ENCODE data around the gene BICRA. TPM values are rescaled to one million over a fixed set of nuclear protein-coding genes. Genes with fewer than 3 reads are reported as not detected.

Gene BICRA
- total RNA-seq, 2 experiments from 2014 or later = 9.8 to 13.3 TPM

GRCh38 chr19:47698631-47699359, 89.9 kb downstream of the BICRA start:
- DNase-seq (no peak), ATAC-seq (no peak)
- POLR2A ChIA-PET = interaction anchor here (0.7 kb wide), 1 partner anchor 423 kb away, joined by 3 read pairs; no protein-coding TSS in a partner anchor
- intact Hi-C loops (cut with DNase I, micrococcal nuclease) = loop anchor here (1.0 to 10.0 kb wide), 5 partner anchors 45 to 262 kb away; partner anchors contain the start of genes NAPA (in 2 of the 2) and KPTN (in 1 of the 2)
- H3K27me3 Mint-ChIP-seq = no peaks in the 10 kb centered on the region
- CTCF ChIA-PET = interaction anchor here (0.6 to 3.5 kb wide), 23 partner anchors 8 to 283 kb away, joined by 3 to 18 read pairs (median 3); partner anchors contain the start of gene EHD2
- H3K36me3 Mint-ChIP-seq (ENCODE audit: low read depth) = peaks cover 14% of the 10 kb centered on the region
- H3K27ac Mint-ChIP-seq = no peak overlapping the region
- no peaks in the 10 kb centered on the region for H3K4me1 Mint-ChIP-seq
- H3K9me3 Mint-ChIP-seq (ENCODE audit: low read depth) = no peaks in the 10 kb centered on the region
- H3K4me3 Mint-ChIP-seq = no peak overlapping the region

- ChIA-PET POLR2A (interaction anchor here (0.7 kb wide), 1 partner anchor 423 kb away, joined by 3 read pairs; no protein-coding TSS in a partner anchor), CTCF (interaction anchor here (0.5 to 3.5 kb wide), 19 partner anchors 9 to 284 kb away, joined by 3 to 18 read pairs (median 4); partner anchors contain the start of gene EHD2)
- peak; percentile 80 for DNase-seq
- intact Hi-C loops (cut with DNase I, micrococcal nuclease) = loop anchor here (1.0 to 10.0 kb wide), 2 partner anchors 44 to 185 kb away; partner anchors contain the start of gene NAPA (in 1 of the 2)
- ATAC-seq = peak; percentile 63
- peaks cover 14% of the 10 kb centered on the region for H3K36me3 Mint-ChIP-seq (ENCODE audit: low read depth)
- H3K27me3 Mint-ChIP-seq = no peaks in the 10 kb centered on the region
- no peaks in the 10 kb centered on the region for H3K9me3 Mint-ChIP-seq (ENCODE audit: low read depth)
- H3K4me1 Mint-ChIP-seq = no peaks in the 10 kb centered on the region
- H3K4me3 Mint-ChIP-seq = no peak overlapping the region
- no peak overlapping the region for H3K27ac Mint-ChIP-seq
These were observed 90.5 kb downstream of the BICRA start for GRCh38 chr19:47699360-47699917.

GRCh38 chr19:47700934-47701716, 92.2 kb downstream of the BICRA start:
- Mint-ChIP-seq H3K4me3 (no peak overlapping the region), H3K36me3 (ENCODE audit: low read depth) (peaks cover 14% of the 10 kb centered on the region), H3K9me3 (ENCODE audit: low read depth) (no peaks in the 10 kb centered on the region), H3K4me1 (no peaks in the 10 kb centered on the region), H3K27me3 (no peaks in the 10 kb centered on the region), H3K27ac (no peak overlapping the region)
- ChIA-PET CTCF (interaction anchor here (0.6 kb wide), 2 partner anchors 176 to 264 kb away, joined by 3 read pairs; no protein-coding TSS in a partner anchor), POLR2A (interaction anchor here (0.6 kb wide), 1 partner anchor 254 kb away, joined by 3 read pairs; no protein-coding TSS in a partner anchor)
- intact Hi-C loops (cut with DNase I, micrococcal nuclease) = loop anchor here in 1 of 2 experiments (10.0 kb wide), 1 partner anchor 406 kb away; no protein-coding TSS in a partner anchor
- no peak for ATAC-seq
- DNase-seq = no peak

GRCh38 chr19:47701717-47702552, 93.0 kb downstream of the BICRA start:
- Mint-ChIP-seq H3K27me3 (no peaks in the 10 kb centered on the region), H3K4me1 (peaks cover under 1% of the 10 kb centered on the region), H3K4me3 (no peak overlapping the region), H3K9me3 (ENCODE audit: low read depth) (no peaks in the 10 kb centered on the region), H3K36me3 (ENCODE audit: low read depth) (peaks cover 14% of the 10 kb centered on the region), H3K27ac (no peak overlapping the region)
- intact Hi-C loops (cut with DNase I, micrococcal nuclease) = loop anchor here in 1 of 2 experiments (10.0 kb wide), 1 partner anchor 407 kb away; no protein-coding TSS in a partner anchor
- POLR2A ChIA-PET = interaction anchor here (0.6 kb wide), 1 partner anchor 254 kb away, joined by 3 read pairs; no protein-coding TSS in a partner anchor
- no peak for ATAC-seq
- CTCF ChIA-PET = interaction anchor here (0.6 kb wide), 2 partner anchors 179 to 265 kb away, joined by 3 read pairs; no protein-coding TSS in a partner anchor
- DNase-seq = no peak

GRCh38 chr19:47702671-47703070, 93.7 kb downstream of the BICRA start:
- no peak for ATAC-seq
- no peak overlapping the region for H3K4me3 Mint-ChIP-seq
- ChIA-PET POLR2A (no interaction called here), CTCF (no interaction called here)
- DNase-seq = no peak
- peaks cover 5% of the 10 kb centered on the region for H3K4me1 Mint-ChIP-seq
- H3K27me3 Mint-ChIP-seq = no peaks in the 10 kb centered on the region
- no peak overlapping the region for H3K27ac Mint-ChIP-seq
- no peaks in the 10 kb centered on the region for H3K9me3 Mint-ChIP-seq (ENCODE audit: low read depth)
- intact Hi-C loops (cut with DNase I, micrococcal nuclease) = loop anchor here in 1 of 2 experiments (10.0 kb wide), 1 partner anchor 408 kb away; no protein-coding TSS in a partner anchor
- peaks cover 14% of the 10 kb centered on the region for H3K36me3 Mint-ChIP-seq (ENCODE audit: low read depth)

GRCh38 chr19:47703301-47703700, 94.4 kb downstream of the BICRA start:
- Mint-ChIP-seq H3K9me3 (ENCODE audit: low read depth) (no peaks in the 10 kb centered on the region), H3K4me3 (no peak overlapping the region), H3K4me1 (peaks cover 5% of the 10 kb centered on the region), H3K36me3 (ENCODE audit: low read depth) (peaks cover 12% of the 10 kb centered on the region), H3K27ac (no peak overlapping the region), H3K27me3 (no peaks in the 10 kb centered on the region)
- DNase-seq (no peak), ATAC-seq (no peak)
- ChIA-PET CTCF (interaction anchor here (1.2 to 1.7 kb wide), 2 partner anchors 10 to 11 kb away, joined by 3 to 6 read pairs; partner anchors contain the start of gene EHD2), POLR2A (interaction anchor here (0.6 kb wide), 1 partner anchor 36 kb away, joined by 6 read pairs; no protein-coding TSS in a partner anchor)
- intact Hi-C loops (cut with DNase I, micrococcal nuclease) = loop anchor here in 1 of 2 experiments (10.0 kb wide), 1 partner anchor 408 kb away; no protein-coding TSS in a partner anchor

- DNase-seq (no peak), ATAC-seq (no peak)
- Mint-ChIP-seq H3K4me1 (peaks cover 5% of the 10 kb centered on the region), H3K36me3 (ENCODE audit: low read depth) (peaks cover 9% of the 10 kb centered on the region), H3K9me3 (ENCODE audit: low read depth) (no peaks in the 10 kb centered on the region), H3K27ac (no peak overlapping the region), H3K4me3 (no peak overlapping the region), H3K27me3 (no peaks in the 10 kb centered on the region)
- POLR2A ChIA-PET = no interaction called here
- CTCF ChIA-PET = interaction anchor here (0.9 to 1.7 kb wide), 4 partner anchors 9 to 87 kb away, joined by 3 to 6 read pairs (median 4); partner anchors contain the start of gene EHD2
- intact Hi-C loops (cut with DNase I, micrococcal nuclease) = loop anchor here in 1 of 2 experiments (10.0 kb wide), 1 partner anchor 409 kb away; no protein-coding TSS in a partner anchor
These were observed 95.1 kb downstream of the BICRA start for GRCh38 chr19:47704024-47704423.

GRCh38 chr19:47704656-47705055, 95.7 kb downstream of the BICRA start:
- Mint-ChIP-seq H3K9me3 (ENCODE audit: low read depth) (no peaks in the 10 kb centered on the region), H3K4me1 (peaks cover 5% of the 10 kb centered on the region), H3K36me3 (ENCODE audit: low read depth) (peaks cover 9% of the 10 kb centered on the region), H3K4me3 (no peak overlapping the region), H3K27ac (peak overlapping the region; percentile 19), H3K27me3 (no peaks in the 10 kb centered on the region)
- POLR2A ChIA-PET = no interaction called here
- intact Hi-C loops (cut with DNase I, micrococcal nuclease) = loop anchor here (5.0 to 10.0 kb wide), 2 partner anchors 410 to 422 kb away; no protein-coding TSS in a partner anchor
- CTCF ChIA-PET = interaction anchor here (0.9 to 1.7 kb wide), 3 partner anchors 8 to 86 kb away, joined by 3 to 6 read pairs (median 4); partner anchors contain the start of gene EHD2
- ATAC-seq (no peak), DNase-seq (no peak)

- Mint-ChIP-seq H3K4me3 (no peak overlapping the region), H3K27me3 (peaks cover 8% of the 10 kb centered on the region), H3K27ac (no peak overlapping the region), H3K4me1 (peaks cover 5% of the 10 kb centered on the region), H3K9me3 (ENCODE audit: low read depth) (no peaks in the 10 kb centered on the region), H3K36me3 (ENCODE audit: low read depth) (peaks cover 9% of the 10 kb centered on the region)
- POLR2A ChIA-PET = interaction anchor here (1.2 kb wide), 1 partner anchor 271 kb away, joined by 3 read pairs; no protein-coding TSS in a partner anchor
- intact Hi-C loops (cut with DNase I, micrococcal nuclease) = loop anchor here (1.0 to 10.0 kb wide), 4 partner anchors 271 to 425 kb away; no protein-coding TSS in a partner anchor
- ATAC-seq (peak; percentile 99), DNase-seq (peak; percentile 91)
- CTCF ChIA-PET = interaction anchor here (0.5 to 5.0 kb wide), 32 partner anchors 8 to 783 kb away, joined by 3 to 52 read pairs (median 5); partner anchors contain the start of genes C5AR2, KPTN, NAPA and NOP53
These were observed 98.4 kb downstream of the BICRA start for GRCh38 chr19:47707135-47707925.

Measured in activated CD4-positive, alpha-beta T cell treated with anti-CD3 and anti-CD28 coated beads for 36 hours (primary cell).